GM10847 (cell line): ENCODE measurements around the gene PRKAG3.

Experiments used
- POLR2A ChIP-seq: IDR thresholded peaks from 2 replicates; pipeline ENCODE4 v1.6.1; 2011; ENCODE audit not compliant: insufficient read length; ENCODE audit errors: extremely low read depth

Gene PRKAG3

GRCh38 chr2:218856896-218857243 is 25.3 kb upstream of the PRKAG3 start:
- no peak for TF ChIP-seq POLR2A

DNA sequence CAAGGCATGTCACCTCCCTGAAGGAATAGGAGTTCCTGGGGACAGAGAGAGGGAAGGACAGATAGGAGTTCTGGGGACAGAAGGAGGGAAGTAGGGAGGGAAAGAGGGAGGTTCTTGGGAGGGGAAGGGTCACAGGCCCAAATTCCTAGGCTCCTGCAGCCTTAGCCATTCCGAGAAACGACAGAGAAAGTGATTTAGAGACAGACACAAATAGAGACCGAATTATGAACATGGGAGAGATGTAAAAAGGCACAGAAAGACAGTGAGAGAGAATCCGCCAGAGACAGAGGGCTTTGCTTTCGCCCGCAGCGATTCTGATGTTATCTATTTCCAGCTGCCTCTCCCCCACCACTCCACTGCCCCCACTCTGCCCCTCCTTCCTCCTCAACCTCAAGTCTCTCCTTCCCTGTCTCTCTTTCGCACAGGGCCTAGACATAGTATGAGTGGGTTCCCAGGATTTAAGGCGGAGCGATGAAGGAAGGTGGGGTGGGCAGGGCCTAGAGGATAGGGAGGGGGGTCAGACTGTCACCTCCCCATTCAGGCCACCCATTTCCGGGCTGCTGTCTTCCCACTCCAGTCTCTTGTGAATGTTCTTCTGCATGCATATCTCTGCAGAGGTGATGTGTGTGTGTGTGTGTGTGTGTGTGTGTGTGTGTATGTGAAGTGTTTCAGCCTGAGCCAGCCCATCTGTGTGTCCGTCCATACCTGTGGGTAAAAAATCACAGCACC is 24.7 kb upstream of the PRKAG3 start:
- TF ChIP-seq POLR2A: no peak

GRCh38 chr2:218855305-218856166 is 23.9 kb upstream of the PRKAG3 start:
- no peak for TF ChIP-seq POLR2A

- no peak for TF ChIP-seq POLR2A
Observed at GRCh38 chr2:218854860-218855259, 23.3 kb upstream of the PRKAG3 start.

- TF ChIP-seq POLR2A: no peak
Observed at GRCh38 chr2:218853766-218854165, 22.2 kb upstream of the PRKAG3 start.

DNA sequence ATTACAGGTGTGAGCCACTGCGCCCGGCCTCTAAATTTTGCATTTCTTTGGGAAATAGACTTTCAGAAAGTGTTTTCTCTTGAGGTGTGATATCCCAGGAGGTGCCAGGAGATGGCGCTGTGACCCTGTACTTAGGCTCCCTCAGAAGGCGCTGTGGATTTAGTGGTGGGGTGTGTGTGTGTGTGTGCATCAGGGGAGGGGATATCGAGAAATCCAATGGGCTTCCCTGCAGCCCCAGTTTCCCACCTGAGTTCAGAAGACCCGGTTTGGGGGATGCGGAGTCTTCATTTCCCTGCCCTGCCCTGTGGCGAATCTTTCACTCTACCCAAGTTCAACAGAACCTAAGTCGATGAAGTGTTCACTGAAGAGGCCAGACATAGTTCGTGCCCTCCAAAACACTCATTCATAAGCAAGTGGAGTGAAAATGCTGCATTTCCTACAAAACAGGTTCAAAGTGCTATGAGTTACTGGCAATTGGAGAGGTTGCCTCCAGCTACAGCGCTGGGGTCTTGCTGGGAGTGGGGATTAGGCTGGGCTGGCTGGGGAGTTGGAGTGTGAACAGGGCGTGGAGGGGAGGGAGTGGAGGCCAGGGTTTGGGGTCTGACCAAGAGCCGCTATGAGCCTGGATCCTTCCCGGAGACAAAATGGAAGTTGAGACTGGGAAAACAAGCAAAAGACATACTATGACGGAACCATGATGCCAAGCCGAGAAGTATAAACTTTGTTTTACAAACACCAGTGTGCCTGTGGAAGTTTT is 21.5 kb upstream of the PRKAG3 start:
- TF ChIP-seq POLR2A: no peak

- TF ChIP-seq POLR2A: no peak
Observed at GRCh38 chr2:218851286-218851685, 19.7 kb upstream of the PRKAG3 start.

GRCh38 chr2:218850796-218851195 is 19.2 kb upstream of the PRKAG3 start:
- no peak for TF ChIP-seq POLR2A

GRCh38 chr2:218849721-218850120 is 18.1 kb upstream of the PRKAG3 start:
- TF ChIP-seq POLR2A: no peak

DNA sequence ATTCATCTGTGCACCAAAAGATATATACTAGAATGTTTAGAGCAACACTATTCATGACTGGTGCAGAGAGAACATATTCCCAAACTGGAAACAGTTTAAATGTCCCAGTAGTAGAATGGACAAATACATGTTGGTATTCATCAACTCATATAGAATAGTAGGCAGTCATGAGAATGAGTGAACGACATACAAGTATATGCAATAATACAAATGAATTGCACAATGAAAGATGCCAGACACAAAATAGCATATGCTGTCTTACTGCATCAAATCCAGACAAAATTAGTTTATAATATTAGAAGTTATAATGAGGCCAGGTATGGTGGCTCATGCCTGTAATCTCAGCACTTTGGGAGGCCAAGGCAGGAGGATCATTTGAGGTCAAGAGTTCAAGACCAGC is 8.3 kb upstream of the PRKAG3 start:
- no peak for TF ChIP-seq POLR2A

DNA sequence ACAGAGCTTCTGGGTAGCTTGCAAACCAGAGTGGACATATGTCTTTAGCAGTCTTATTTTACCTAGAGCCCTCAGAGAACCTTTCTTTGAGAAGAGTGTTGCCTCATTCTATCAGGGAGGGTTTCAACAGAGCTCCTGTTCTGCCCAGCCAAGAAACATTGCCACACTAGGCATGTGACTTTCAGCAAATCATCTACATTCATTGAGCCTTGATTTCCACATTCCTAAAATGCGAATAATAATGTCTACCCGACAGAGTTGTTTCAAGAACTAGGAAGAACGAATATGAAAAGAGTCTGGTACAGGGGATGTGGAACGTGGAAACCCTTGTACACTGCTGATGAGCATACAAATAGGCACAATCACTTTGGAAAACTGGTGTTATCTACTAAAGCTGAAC is 7.8 kb upstream of the PRKAG3 start:
- TF ChIP-seq POLR2A: no peak

GRCh38 chr2:218837495-218837894 is 5.9 kb upstream of the PRKAG3 start:
- no peak for TF ChIP-seq POLR2A

GRCh38 chr2:218834685-218835084 is 3.1 kb upstream of the PRKAG3 start:
- no peak for TF ChIP-seq POLR2A

- TF ChIP-seq POLR2A: no peak
Observed at GRCh38 chr2:218833023-218833609, 1.5 kb upstream of the PRKAG3 start.

DNA sequence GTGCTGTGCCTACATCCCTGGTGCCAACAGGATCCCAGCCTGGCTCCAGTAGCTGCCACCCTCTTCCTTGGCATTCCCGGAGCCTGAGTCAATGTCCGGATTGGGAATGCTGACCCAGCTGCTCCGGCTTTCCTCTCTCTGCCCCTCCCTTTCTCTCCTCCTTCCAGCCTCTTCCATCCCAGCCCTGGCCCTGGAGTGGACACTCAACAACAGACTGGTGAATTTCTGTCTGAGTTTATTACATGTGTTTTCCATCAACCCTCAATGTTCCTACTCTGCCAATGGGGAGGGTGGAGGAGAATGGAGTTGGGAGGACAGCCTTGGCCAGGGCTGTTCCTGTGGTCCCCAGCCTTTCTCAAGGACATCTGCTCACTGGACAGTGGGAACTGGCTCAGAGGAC is 917 bp upstream of the PRKAG3 start:
- no peak for TF ChIP-seq POLR2A
